ENCODE results near the gene RPS6KA2.

DNA sequence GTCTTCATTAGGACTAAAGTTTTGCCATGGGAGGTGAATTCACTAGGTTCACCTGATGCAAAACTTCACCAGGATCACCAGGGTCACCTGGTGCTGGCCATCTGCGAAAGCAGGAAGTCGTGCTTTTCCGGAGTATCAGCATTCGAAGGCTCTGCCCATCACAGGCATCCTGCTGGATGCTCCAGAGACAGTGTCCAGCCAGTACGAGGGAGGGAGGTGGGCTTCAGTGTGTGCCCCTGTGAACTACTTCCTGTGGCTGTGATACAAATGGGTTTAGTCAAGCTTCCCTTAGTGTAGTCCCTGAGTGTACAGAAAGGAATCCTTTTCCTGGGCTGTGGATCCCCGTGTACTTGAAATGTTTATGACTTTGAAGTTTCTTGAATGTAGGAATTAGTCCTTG, 3.4 kb upstream of the RPS6KA2 start:
- TF ChIP-seq, protein P1, sequence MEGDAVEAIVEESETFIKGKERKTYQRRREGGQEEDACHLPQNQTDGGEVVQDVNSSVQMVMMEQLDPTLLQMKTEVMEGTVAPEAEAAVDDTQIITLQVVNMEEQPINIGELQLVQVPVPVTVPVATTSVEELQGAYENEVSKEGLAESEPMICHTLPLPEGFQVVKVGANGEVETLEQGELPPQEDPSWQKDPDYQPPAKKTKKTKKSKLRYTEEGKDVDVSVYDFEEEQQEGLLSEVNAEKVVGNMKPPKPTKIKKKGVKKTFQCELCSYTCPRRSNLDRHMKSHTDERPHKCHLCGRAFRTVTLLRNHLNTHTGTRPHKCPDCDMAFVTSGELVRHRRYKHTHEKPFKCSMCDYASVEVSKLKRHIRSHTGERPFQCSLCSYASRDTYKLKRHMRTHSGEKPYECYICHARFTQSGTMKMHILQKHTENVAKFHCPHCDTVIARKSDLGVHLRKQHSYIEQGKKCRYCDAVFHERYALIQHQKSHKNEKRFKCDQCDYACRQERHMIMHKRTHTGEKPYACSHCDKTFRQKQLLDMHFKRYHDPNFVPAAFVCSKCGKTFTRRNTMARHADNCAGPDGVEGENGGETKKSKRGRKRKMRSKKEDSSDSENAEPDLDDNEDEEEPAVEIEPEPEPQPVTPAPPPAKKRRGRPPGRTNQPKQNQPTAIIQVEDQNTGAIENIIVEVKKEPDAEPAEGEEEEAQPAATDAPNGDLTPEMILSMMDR (IDR thresholded peaks at IDR 0.05), result no peak
- TF ChIP-seq ZFX (IDR thresholded peaks at IDR 0.05; ENCODE audit: borderline replicate concordance), result no peak

Measured in 22Rv1 (cell line).